Fibroblast of villous mesenchyme (primary cell): ENCODE data around the gene MYLIP. TPM values are rescaled to one million over a fixed set of nuclear protein-coding genes. Genes with fewer than 3 reads are reported as not detected.

Source experiments
- DNase-seq: peaks from one replicate; pipeline ENCODE4 v3.0.0-alpha.2; 2010; ENCODE audit warnings: low read depth
- H3K4me3 ChIP-seq: 2 replicates; pipeline ENCODE4 v1.5.1; 2011; ENCODE audit warnings: low read depth, mild to moderate bottlenecking, low read length
- CTCF ChIP-seq: IDR thresholded peaks from 2 replicates; pipeline ENCODE4 v1.5.1; 2012; ENCODE audit warnings: low read depth, mild to moderate bottlenecking, low read length; ENCODE audit not compliant: insufficient read depth
- total RNA-seq: library from RNA; depleted of rRNA; stranded (reverse); fragments of >200 nt; gene quantifications from 2 replicates; pipeline ENCODE4 v1.2.3, GENCODE V29; 2012

Gene MYLIP
- total RNA-seq, 1 donor, result 31.5 TPM

GRCh38 chr6:16088409-16088808 is 40.5 kb upstream of the MYLIP start:
- DNase-seq, result no peak
- H3K4me3 ChIP-seq, result no peak overlapping the region
- TF ChIP-seq CTCF, result no peak

GRCh38 chr6:16089232-16090062 is 39.4 kb upstream of the MYLIP start:
- DNase-seq, result peak; percentile 35
- H3K4me3 ChIP-seq, result no peak overlapping the region
- no peak for TF ChIP-seq CTCF

DNA sequence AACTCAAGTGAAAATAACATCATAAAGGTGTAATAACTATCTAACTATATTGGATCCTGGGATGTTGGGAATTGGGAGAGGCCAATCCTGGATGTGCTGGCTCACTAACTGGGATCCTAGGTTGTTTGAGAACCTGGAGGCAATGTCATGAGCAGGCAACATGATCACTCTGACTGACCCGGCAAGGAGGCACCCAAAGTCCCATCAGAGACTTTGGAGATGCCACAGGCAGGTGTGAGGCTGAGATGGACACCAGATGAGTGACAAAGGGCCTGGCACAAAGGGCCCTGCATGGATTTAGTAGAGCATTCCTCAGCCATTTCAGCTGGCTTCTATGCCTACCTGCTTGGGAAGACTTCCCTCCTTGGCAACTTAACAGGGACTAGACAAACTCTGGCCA is 38.4 kb upstream of the MYLIP start:
- no peak for TF ChIP-seq CTCF
- no peak for DNase-seq
- H3K4me3 ChIP-seq, result no peak overlapping the region

- no peak for TF ChIP-seq CTCF
Measured at GRCh38 chr6:16090920-16091319, 38.0 kb upstream of the MYLIP start.

DNA sequence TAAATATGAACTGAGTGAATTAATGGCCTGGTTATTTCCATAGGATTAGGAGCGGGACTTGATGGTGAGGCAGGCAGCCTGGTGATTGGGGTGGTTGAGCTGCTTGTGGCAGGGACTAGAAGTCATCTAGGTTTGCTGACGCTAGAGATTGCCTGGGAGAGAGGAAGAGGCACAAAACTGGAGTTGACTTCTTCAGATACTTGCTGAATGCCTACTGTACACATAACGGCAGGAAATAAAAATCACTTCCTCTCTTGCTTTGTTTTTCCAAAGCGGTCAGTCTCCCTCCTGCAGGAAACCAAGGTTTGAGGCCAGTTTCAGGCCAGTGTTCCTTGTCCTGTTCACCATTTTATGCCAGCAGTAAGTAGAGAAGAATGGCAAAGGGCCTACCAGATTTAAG is 36.7 kb upstream of the MYLIP start:
- TF ChIP-seq CTCF, result no peak
- no peak overlapping the region for H3K4me3 ChIP-seq
- DNase-seq, result no peak

More at GRCh38 chr6:16090920-16091319, 38.0 kb upstream of the MYLIP start:
- no peak overlapping the region for H3K4me3 ChIP-seq
- DNase-seq, result no peak

GRCh38 chr6:16092990-16093389 is 35.9 kb upstream of the MYLIP start:
- TF ChIP-seq CTCF, result no peak
- no peak for DNase-seq
- H3K4me3 ChIP-seq, result no peak overlapping the region

DNA sequence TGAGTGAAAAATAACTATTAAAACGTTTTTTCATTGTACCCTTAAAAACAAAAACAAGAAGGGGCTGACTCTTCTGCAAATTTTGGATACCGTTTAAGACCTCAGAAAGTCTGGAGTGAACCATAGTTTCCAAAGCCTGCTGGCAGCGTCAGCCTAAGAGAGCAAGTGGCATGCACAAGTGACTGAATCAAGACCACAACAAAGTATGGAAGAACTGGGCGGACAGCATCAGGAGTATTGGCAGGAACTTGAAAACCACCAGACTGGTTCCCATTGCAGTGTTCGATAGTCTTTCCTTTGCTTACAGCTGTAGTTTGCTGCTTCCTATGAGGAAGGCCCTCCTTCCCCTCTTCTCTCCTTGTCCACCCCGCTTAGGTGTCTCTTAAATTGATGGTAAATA is 33.7 kb upstream of the MYLIP start:
- H3K4me3 ChIP-seq, result no peak overlapping the region
- TF ChIP-seq CTCF, result no peak
- no peak for DNase-seq
